Stimulated activated CD4-positive, alpha-beta T cell treated with anti-CD3 and anti-CD28 coated beads, Interleukin-15, amount 100 ng/mL, for 48 hours (primary cell): Measurements from ENCODE around the gene EHD2.
"Not testable (repeated sequence)": the region's sequence is repeated elsewhere in the genome, so short reads cannot be mapped to it uniquely, and the experiment has no call there.

Source experiments
- DNase-seq, 2 donors: peaks; one replicate each; pipeline ENCODE4 v3.0.0-alpha.2; 2020; ENCODE audit warnings: low read depth in 2 of 2

The EHD2 gene

DNA sequence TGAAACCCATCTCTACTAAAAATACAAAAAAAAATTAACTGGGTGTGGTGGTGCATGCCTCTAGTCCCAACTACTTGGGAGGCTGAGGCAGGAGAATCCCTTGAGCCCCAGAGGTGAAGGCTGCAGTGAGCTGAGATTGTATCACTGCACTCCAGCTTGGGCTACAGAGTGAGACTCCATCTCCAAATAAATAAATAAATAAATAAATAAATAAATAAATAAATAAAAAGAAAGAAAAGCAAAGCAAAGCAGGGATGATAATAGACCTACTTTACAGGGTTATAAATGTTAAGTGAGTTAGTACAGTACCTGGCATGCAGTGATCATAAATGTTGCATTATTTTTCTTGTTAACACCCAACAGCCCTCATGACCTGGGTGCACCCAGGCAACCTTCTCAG, 1.6 kb downstream of the EHD2 start:
- DNase-seq: not testable (repeated sequence)

GRCh38 chr19:47716270-47716937, 3.2 kb downstream of the EHD2 start:
- DNase-seq: no peak

- not testable (repeated sequence) for DNase-seq
These were observed 5.3 kb downstream of the EHD2 start for GRCh38 chr19:47718415-47719046.

- DNase-seq: no peak
These were observed 6.0 kb downstream of the EHD2 start for GRCh38 chr19:47719047-47719859.

DNA sequence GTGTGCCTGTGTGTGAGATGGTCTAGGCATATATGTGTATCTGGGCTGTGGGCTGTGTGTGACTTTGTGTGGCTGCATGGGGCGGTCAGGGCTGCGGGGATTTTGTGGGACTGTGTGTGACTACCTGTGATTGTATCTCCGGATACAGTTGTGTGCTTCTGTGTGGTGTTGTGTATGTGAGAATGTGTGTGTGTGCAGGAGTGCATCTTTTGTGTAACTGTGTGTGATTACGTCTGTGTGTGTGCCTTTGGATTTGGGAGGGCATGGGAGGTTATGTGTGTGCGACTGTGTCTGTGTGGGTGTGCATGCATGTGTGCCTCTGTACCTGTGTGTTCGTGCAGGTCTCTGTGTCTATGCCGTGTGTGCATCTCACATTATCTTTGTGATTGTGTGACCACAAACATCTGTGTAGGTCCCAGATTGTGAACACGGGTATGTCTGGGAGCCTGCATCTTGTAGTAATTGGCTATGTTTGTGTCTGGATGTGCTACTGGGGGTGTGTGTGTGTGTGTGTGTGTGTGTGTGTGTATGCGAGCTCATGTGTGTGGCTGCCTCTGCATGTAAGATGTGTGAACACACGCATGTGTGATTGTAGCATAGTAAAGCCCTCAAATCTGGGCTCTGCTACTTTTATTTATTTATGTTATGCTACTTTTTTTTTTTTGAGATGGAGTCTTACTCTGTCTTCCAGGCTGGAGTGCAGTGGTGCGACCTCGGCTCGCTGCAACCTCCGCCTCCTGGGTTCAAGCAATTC, 7.6 kb downstream of the EHD2 start:
- DNase-seq: no peak

GRCh38 chr19:47723581-47723940, 10.3 kb downstream of the EHD2 start:
- no peak for DNase-seq

- no peak for DNase-seq
These were observed 12.7 kb downstream of the EHD2 start for GRCh38 chr19:47725759-47726401.

- DNase-seq: no peak
These were observed 13.2 kb downstream of the EHD2 start for GRCh38 chr19:47726467-47726866.

- not testable (repeated sequence) for DNase-seq
These were observed 15.1 kb downstream of the EHD2 start for GRCh38 chr19:47728295-47728694.

DNA sequence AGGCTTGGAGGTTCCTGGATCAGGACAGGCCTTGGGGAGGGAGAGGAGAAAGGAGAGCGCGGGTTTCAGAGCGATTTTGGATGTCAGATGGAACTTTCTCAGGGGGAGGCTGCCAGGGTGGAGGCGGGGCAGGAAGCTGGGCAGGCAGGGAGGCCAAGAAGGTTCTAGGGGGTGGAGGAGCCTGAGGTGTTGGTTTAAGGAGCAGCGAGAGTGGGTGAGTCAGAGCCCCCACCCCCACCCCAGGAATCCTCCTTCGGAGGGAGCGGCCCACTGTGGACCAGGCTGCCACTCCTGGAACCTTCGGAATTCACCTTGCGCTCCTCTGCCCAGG, 16.2 kb downstream of the EHD2 start:
- no peak for DNase-seq

GRCh38 chr19:47729799-47730520, 16.7 kb downstream of the EHD2 start:
- peak in 1 of 2 donors; percentile 71 for DNase-seq

DNA sequence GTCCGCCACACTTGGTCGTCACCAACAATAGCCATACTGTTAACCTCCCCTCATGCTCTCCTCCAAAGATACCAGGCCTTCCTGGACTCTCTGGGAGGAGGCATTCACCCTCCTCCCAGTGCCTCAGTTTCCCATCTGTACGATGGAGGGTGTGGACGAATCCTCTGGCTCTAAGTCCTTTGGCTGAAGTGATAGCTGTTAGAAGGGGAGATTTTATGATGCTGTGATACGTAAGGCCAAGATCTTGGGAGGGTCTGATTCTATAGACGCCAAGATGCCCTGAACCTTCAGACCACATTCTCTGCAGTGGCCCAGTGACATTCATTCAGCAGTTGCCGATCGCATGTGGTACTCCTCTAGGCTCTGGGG, 17.3 kb downstream of the EHD2 start:
- no peak for DNase-seq

GRCh38 chr19:47730910-47731309, 17.7 kb downstream of the EHD2 start:
- no peak for DNase-seq

GRCh38 chr19:47735131-47735530, 21.9 kb downstream of the EHD2 start:
- no peak for DNase-seq

- DNase-seq: no peak
These were observed 27.8 kb downstream of the EHD2 start for GRCh38 chr19:47740866-47741519.

DNA sequence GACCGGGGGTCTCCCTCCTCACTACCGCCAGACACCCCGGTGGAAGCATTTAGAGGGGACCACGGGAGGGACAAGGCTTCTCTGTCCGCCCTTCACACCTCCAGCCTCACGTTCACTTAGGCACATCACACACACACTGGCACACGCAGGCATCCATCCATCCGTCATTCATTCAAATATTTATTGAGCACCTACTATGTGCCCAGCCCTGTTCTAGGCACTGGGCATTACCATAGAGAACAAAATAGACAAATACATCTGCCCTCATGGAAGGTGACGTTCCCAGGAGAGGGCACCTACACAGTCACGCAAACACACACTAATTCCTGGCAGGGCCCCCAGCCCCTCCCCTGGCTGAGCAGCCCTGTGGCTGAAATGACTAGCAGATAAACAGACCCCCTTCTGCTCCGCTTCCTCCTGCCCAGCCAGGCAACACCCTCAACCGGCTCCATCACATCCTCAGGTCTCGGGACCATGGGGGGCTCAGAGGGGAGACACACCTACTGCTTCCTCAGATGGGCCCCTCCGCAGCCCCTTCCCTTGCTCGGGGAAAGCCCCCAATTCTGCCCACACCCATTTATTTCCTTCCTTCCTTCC, 28.4 kb downstream of the EHD2 start:
- DNase-seq: no peak

GRCh38 chr19:47742634-47743033, 29.4 kb downstream of the EHD2 start:
- no peak for DNase-seq

GRCh38 chr19:47745010-47745901, 32.0 kb downstream of the EHD2 start, which contains the start of gene NOP53:
Gene NOP53 (plus strand): TSS chr19:47745546. CDS start chr19:47745560, 14 bp downstream.
- peak; percentile 91 to 96 for DNase-seq

- DNase-seq: not testable (repeated sequence)
These were observed 32.9 kb downstream of the EHD2 start for GRCh38 chr19:47746129-47746528.
